GM18909 (cell line): Measurements from ENCODE around the gene SPON2.
A peak's percentile ranks its signal among the peaks of the same experiment; 100 is the strongest.

ENCODE experiments used
- ATAC-seq: cut with Tn5 transposase; IDR thresholded peaks from one replicate; pipeline ENCODE4 v1.9.1; 2021; ENCODE audit warnings: mild to moderate bottlenecking; ENCODE audit not compliant: unreplicated experiment, poor library complexity

The SPON2 gene

DNA sequence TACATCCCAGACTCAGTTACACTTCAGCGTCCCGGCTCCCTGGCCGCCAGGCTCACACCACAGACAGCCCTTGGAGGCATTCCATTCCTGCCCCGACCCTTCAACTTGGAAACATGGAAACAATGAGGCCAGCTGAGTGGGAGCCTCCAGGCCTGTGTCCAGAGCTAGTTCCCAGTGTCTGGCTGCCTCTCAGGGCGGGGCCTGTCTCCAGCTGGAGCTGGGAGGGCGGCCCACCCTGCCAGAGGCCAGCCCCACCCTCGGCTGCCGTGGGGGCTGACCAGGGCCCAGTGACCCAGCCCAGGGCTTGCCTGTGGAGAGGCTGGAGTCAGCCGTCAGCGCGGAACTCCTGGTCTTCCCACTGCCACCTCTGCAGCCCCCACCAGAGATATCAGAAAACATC is 37.4 kb upstream of the SPON2 start:
- no peak for ATAC-seq

DNA sequence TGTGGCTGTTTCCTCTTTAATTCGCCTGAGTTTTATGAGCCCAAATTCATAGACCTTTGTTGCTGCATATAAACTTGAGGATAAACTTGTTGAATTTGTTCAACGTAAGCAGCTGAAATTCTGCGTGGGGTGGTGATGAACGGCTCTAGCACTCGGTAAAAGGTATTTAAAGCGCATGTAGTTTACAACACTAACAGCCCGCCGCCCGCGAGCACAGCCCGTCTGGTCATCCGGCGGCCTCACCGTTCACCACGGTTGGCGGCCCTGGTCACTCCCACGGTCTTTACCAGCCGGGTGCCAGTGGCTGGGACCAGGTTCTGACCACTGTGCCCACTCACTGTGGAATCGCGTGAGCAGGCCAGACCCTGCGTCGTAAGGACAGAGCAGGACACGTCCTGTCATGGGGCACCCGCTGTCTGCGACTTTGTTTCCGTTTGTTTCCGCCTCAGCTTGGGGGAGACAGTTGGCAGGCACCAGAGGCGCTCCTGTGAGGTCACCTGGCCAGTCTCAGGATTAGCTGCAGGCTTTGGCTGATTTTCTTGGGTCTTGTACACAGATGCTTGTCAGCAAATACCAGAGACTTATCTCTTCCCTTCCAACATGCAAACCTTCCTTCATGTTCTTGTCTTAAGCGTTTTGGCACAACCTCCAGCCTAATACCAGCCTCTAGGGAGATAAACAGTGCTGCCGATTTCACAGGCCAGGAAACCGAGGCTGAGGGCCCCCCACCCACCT is 36.8 kb upstream of the SPON2 start:
- ATAC-seq, result no peak

DNA sequence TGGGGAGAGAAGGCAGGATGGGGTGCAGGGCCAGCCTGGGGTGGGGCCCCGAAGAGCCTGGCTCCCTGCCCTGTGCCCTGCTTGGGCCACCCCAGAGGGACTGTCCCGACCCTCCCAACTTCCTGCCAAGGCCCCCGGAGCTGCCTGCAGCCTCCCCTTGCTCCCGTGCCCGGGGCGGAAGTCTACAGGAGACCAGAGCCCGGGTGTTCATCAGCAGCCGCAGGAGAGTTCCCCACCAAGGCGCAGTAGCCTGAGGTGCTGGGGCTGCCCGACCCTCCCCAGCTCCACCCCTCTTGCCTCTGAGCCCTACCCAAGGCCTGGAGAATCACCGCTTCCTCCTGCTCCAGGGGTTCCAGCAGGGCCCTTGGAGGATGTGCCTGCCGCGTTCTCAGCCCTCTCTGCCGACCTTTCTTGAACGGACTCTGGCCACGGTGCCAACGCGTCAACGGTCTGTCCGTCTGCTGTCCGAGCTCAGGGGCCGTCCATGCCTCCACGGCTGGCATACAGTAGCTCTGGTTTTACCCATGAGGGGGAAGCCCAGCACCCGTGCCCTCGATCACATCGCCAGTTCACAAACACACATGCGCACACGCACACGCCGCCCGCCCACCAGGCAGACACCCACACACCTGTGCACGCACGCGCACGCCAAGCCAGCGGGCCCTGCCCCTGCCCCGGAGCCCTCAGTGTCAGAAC is 36.0 kb upstream of the SPON2 start:
- no peak for ATAC-seq

DNA sequence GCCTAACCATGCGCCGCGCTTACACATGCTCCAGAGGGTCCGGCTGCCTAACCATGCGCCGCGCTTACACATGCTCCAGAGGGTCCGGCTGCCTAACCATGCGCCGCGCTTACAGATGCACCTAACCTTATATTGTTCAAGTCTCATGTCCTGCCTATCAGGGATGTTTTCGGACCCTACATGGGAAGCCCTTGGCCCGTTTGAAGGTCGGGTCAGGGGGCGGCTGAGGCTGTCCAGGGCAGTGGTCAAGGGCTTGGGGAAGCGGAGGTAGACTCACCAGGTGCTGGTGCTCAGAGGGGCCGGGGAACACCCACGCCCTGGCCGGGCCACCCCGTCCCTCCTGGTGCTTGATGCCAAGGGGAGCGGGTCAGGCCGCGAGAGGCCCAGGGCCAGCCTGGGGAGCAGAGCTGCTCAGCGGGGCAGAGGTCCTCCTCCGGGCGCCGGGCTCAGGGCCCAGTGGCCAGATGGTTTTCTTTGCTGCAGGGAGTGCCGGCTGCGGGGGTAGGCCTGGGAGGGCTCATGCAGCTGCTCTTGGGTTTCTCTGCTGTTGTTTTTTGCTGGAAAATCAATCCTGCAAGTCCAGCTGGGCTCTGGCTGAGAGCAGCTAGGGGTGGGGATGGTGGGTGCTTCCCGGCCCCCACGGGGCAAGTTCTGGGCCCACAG is 35.4 kb upstream of the SPON2 start:
- ATAC-seq, result no peak

DNA sequence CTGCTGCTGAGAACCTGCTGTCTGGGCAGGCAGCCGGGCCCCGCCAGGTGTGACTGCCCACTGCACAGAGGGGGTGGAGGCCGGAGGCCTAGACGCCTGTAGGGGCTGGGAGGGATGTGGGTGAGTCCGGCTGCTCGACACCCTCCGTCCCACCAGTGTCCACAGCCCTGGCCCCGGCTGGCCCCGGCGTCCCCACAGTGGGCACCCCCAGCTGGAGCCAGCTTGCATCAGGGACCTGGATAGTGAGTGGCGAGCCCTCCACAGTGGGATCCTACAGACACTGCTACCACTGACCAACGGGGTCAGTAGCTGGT is 34.7 kb upstream of the SPON2 start:
- no peak for ATAC-seq

DNA sequence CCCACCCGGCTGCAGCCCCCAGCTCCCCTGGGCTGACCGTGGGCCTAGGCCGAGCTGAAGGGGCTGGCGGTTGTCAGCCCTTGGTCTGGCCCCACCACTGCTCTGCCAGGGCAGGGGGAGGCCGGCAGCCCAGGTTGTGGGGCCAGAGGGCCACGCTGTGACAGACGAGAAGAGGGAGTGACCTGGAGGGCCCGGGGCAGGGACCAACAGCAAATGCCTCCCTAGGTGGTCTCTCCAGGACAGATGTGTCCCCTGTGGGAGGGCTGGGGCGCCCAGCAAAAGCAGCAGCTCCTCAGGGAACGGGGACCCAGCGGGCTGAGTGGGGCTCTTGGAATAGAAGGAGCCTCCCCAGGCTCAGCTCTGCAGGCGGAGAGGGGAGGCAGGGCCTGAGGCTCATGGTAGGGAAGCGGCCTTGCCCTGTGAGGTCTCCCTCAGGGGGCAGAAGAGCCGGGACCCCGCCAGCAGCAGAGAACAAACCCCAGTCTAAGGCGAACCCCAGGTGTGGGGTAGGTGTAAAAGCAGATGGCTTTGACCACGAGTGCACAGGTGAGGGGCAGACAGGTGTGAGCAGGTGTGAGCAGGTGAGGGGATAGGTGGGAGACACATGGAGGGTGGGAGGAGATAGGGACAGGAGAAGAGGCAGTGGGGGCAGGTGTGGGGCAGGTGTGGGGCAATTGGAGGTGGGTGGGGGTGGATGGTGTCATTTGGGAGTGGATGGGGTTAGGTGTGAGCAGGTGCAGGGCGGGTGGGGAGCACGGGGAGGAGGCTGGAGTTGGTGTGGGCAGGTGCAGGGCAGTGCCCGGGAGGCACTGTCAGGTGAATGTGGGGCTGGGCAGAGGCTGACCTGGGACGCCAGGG is 34.1 kb upstream of the SPON2 start:
- ATAC-seq, result no peak

DNA sequence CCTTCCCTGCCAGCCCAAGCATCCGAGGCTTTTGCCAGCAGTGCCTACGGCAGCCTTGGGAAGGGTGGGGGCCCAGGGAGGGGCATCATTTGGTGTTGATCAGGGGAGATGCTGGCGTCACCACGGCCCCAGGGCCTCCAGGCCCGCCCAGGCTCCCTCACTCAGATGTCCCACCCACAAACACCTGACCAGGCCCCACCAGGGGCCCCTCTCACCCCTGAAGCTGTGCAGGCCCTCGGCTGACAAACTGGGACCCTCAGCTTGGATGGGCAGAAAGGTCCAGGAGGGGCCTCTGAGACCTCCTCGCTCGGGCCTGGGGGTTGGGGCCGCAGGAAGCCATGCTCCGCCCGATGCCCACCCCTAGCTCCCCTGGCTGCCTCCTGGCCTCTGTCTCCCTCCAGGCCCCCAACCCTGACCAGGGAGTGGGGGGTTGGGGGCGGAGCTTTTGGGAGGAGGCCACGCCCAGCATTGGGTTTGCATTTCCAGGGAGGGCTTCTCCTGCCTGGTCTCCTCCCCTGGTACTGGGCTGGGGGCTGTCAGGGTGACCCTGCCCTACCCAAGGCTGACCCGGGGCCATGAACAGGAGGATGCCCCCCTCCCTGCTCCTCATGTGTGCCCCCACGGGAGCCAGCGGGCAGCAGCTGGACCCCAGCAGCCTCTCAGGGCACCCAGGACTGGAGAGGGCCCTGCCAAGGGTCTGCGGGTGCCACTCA is 33.4 kb upstream of the SPON2 start:
- ATAC-seq, result no peak

DNA sequence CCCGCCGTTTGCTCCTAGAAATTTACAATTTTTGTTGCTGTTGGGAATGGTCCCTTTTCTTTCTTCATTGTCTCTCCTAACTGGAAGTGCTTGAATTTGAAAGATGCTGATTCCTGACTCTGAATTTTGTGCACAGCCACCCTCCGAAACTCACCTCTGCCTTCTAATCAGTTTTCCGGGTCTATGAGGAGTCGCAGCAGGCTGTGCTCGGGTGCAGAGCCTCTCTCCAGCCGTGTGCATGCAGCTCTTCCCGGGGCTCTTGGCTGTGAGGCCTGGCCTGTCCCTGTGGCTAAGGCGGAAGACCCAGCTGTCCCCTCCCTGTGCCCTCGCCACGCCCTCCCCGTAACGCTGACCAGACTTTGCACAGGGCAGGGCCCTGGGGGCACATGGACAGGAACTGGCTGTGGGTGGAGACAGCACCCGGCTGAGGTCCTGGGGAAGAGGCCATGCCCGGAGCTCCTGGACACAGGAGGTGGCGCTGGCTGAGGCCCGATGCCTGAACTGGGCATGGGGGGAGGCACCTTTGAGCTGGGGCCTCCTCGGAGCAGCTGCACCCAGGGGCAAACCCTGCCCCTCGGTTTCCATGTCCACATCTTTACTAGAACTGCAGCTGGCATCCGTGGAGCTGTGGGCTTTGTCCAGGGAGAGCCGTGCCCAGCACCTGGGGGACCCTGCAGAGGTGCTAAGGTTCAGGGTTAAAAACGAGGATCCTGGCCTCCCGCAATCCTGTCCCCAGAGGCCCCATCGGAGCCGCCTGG is 32.6 kb upstream of the SPON2 start:
- ATAC-seq, result no peak

DNA sequence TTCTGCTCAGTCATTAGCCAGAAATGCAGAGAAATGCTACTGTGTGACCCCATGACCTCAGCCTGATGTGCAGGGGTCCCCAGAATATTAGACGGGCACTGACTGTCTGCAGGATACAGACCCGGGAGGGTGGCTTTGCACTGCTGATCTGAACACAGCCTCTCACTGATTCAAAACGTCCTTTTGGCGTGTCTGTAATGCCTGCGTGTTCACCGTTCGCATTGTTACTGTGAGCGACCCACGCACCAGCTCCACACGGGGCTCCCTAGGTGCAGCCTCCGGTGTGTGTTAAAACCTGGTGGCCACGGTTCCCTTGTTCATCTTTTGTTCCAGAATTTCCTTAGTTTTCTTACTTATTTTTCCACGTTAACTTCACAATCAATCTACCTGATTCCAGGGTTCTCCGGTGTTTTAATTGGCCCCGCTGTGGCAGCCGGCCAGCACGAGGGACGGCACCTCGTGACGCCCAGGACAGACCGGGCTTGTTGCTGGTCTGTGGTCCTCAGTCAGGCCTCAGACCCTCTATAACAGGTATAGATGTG is 32.0 kb upstream of the SPON2 start:
- ATAC-seq, result no peak

DNA sequence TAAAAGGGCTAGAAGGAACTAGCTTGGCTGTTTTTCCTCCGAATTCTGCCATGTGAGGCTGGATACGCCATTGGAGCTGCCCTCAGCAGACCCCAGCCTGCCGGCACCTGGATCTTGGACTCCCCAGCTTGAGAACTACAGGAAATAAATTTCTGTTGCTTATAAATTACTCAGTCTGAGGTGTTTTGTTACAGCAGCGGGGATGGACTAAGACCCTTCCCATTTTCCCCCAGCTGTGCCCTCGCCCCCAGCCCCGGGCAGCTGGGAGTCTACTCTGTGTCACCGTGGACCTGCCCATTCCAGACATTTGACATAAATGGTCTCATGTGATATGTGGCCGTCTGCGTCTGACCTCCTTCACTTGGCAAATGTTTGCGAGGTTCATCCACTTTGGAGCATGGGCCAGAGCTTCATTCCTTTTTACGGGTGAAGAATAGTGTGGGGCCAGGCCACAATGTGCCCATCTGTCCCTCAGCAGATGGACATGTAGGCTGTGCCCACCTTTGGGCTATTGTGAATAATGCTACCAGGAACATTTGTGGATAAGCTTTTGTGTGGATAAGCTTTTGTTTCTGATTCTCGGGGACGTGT is 30.7 kb upstream of the SPON2 start:
- ATAC-seq, result no peak

DNA sequence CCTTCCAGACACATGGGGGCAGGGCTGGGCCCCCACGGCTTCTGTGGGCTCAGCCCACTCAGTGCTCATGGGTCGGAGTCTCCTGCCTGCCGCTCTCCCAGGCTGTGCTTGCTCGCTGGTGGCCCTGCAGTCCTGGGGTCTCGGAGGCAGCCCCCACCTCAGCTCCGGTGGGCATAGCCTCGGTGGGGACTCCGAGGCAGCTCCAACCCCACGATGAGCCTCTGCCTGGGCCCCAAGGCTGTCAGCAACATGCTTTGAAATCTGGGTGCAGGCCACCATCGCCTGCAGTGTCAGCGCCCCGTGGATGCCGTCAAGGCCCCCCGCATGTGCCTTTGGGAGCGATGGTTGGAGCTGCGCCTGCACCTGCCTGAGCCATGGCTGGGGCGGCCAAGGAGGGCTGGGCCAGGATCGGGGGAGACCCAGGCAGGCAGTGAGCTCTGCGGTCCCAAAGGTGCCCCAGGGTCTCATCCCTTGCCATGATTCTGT is 30.2 kb upstream of the SPON2 start:
- no peak for ATAC-seq

DNA sequence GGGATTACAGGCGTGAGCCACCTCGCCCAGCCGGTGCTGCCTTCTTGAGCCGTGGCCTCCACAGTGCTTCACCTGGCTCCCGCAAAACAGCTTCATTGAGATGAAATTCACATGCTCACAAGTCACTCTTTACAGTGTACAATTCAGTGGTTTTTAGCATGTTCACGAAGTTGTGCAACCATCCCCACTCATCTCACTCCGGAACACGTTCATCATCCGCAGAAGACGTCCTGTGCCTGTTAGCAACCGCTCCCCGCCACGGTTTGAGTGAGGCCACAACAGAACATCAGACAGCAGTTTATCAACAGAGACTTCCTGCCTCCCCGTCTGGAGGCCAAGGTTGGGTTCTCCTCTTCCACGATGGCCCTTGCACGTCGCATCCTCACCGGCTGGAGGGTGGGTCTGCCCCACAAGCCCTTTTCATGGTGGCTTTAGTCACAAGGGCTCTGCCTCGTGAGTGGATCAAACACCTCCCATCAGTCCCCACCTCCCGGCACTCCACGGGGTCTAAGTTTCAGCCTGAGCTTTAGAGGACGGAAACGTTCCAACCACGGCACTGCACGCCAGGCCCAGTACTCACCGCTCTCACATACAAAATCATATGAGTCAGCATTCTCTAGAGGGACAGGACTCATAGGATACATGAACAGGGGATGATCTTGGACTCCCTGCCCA is 29.6 kb upstream of the SPON2 start:
- peak; percentile 44 for ATAC-seq

DNA sequence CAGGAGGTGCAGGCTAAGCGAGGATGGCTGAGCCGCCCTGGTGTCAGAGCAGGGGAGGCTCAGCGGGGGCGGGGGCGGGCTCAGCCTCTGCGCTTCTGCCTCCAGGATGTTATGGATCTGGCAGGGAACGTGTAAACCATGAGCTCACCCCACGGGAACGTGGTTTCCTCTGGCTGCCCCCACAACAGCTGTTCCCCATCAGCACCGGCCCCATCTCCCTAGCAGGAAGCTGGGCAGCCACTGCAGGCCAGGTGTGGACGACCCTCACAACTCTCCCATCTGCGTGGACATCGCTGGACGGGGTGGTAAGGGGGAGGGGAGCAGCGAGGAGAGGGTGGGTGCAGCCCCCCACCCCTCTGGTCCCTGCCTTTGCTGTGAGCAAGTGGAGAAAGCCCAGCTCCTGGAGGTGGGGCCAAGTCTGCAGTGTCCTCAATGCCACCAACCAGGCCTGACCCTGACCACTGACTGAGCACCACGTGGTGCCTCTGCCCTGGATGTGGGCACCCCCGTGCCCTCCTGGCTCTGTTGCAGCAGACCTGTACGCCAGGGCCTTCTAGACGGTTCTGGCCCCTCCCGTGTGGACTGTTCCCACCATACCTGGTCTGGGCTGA is 28.1 kb upstream of the SPON2 start:
- peak; percentile 13 for ATAC-seq

DNA sequence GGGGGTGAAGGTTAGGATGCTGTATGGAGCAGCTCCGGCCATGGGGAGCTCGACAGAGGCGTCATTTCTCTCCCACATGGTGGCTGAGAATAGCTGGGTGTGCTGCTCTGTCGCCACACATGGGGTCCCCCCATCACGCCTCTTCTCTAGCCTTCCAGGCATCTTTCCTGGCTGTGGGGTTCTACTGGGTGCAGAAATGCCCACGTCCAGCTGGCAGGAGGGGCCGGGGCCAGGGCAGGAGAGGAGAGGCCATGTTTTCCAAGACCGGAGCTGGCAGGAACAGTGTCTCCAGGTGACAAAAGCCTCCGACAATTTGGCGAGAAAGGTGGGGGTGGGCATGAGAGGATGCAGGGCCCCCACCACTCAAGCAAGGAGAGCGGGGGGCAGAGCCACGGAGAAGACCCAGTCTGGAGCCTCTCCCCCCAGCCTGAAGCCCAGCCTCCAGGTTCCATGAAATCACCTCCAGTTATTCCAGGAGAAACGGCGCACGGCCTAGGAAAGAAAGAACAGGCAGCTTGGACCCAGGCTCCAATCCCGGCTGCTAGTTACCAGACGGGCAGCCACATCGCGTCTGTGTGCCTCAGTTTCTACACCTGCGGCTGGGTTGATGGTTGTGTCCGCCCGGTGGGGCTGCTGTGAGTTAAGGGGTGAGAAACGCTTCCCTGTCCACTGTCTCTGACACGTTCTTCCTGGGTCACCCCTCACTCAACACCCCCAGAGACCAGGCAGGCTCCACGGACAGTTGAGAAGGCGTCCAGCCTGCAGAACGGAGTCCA is 27.4 kb upstream of the SPON2 start:
- ATAC-seq, result no peak

DNA sequence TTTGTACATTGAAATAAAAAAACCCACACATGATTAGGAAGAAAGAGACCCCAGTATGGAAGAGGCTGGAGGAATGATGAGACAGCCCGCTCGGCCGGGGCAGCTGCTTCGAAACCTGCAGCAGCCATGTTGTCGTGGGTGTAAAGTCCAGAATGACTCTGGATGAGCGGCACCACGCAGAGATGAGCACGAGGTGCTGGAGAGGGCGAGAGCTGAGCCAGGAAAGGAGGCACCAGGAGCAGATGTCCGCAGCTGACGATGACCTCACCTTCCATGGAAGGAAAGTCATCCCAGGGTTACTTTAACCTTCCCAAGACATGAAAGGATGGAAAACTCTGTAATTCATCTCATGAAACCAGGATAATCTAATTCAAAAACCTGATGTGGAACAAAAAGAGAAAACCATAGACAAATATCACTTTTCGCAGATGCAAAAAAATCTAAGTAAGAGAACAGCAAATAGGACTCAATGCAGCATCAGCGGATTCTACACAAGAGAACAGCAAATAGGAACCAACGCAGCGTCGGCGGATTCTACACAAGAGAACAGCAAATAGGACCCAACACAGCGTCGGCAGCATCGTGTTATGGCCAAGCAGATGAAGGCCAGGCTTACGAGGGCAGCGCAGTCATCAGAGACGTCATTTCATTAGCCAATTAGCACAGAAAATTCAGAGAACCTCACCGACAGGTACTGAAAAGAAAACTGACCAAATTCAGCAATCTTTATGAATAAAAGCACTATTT is 25.9 kb upstream of the SPON2 start:
- ATAC-seq, result no peak

DNA sequence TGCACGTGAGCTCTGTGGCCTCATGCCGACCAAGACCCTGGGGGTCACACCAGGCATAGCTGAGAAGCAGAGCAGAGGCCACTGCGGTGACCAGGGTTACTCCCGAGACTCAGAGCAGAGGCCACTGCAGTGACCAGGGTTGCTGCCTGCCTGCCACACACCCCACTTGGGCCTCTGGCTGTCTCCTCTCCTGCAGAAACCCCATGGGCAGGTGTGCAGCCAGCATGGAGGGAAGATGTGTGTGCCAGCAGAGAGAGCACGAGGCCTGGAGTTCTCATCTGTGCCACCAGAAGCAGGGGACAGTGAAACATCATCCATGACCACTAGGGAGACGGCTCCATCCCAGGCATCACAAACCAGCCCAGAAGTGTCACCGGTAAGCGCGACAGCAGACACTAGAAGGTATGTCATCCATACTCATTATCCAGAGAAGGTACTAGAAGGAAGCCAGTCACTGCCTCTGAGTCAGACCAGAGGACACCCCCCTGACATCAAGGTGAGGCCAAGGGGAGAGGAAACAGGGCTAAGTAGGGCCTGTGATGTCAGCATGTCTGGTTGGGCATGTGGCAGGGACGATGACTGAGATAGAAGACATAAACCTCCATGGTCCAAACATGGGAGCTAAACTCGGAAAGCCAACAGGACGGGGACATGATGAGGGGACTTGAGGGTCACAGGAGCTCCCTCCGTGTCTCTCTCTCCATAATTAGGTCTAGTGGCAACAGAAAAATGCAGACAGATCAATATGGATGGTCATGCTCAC is 24.2 kb upstream of the SPON2 start:
- no peak for ATAC-seq
